Measurements from ENCODE around the gene TMED1. TPM values are rescaled to one million over a fixed set of nuclear protein-coding genes. Genes with fewer than 3 reads are reported as not detected.

TMED1 gene
- total RNA-seq, 1 donor from 2014 or later = 27.0 TPM

DNA sequence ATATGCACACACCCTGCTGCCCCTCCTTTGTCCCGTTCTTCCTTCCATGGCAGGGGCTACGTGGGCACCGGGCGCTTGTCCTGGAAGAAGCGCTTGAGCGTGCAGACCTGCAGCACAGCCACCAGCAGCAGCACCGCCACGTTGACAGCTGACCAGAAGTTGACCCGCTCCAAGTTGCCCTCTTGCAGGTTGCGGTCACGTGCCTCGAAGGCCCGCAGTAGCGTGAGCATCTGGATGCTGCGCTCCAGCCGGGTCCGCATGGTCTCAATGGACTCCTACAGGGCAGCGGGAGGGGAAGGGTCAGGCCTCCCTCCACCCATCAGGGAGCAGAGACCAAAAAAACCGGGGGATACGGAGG is 3.1 kb downstream of the TMED1 start:
- Mint-ChIP-seq H3K36me3 (ENCODE audit: low read depth, unreplicated experiment) (peaks cover 4% of the 10 kb centered on the region), H3K27ac (ENCODE audit: unreplicated experiment) (no peak overlapping the region), H3K27me3 (ENCODE audit: low read depth, unreplicated experiment) (no peaks in the 10 kb centered on the region), H3K9me3 (ENCODE audit: unreplicated experiment) (peaks cover 3% of the 10 kb centered on the region), H3K4me3 (ENCODE audit: unreplicated experiment) (no peak overlapping the region), H3K4me1 (ENCODE audit: low read depth, unreplicated experiment) (peaks cover 3% of the 10 kb centered on the region)
- Histone ChIP-seq H4K20me1 (ENCODE audit: insufficient read depth, low read length) (peaks cover 6% of the 10 kb centered on the region), H3K27me3 (ENCODE audit: insufficient read depth, low read length) (no peaks in the 10 kb centered on the region), H2AFZ (ENCODE audit: low read depth, low read length) (no peak overlapping the region), H3K79me2 (ENCODE audit: insufficient read depth, low read length) (peaks cover 5% of the 10 kb centered on the region), H3K4me3 (ENCODE audit: insufficient read depth, low read depth, low read length) (no peak overlapping the region), H3K27ac (ENCODE audit: low read depth, low read length) (no peak overlapping the region), H3K4me1 (ENCODE audit: insufficient read depth, low read length) (peaks cover 15% of the 10 kb centered on the region), H3K9ac (ENCODE audit: low read length) (no peak overlapping the region), H3K4me2 (ENCODE audit: low read length) (no peak overlapping the region), H3K9me3 (ENCODE audit: insufficient read depth, low read depth, low read length) (peaks cover 8% of the 10 kb centered on the region), H3K36me3 (ENCODE audit: insufficient read depth, low read length) (no peaks in the 10 kb centered on the region)
- FAIRE-seq (no peak), DNase-seq (ENCODE audit: low read depth) (no peak)
- TF ChIP-seq, protein P1, sequence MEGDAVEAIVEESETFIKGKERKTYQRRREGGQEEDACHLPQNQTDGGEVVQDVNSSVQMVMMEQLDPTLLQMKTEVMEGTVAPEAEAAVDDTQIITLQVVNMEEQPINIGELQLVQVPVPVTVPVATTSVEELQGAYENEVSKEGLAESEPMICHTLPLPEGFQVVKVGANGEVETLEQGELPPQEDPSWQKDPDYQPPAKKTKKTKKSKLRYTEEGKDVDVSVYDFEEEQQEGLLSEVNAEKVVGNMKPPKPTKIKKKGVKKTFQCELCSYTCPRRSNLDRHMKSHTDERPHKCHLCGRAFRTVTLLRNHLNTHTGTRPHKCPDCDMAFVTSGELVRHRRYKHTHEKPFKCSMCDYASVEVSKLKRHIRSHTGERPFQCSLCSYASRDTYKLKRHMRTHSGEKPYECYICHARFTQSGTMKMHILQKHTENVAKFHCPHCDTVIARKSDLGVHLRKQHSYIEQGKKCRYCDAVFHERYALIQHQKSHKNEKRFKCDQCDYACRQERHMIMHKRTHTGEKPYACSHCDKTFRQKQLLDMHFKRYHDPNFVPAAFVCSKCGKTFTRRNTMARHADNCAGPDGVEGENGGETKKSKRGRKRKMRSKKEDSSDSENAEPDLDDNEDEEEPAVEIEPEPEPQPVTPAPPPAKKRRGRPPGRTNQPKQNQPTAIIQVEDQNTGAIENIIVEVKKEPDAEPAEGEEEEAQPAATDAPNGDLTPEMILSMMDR (IDR thresholded peaks at IDR 0.05; ENCODE audit: insufficient read depth, low read depth, low read length) = no peak
- no peak for TF ChIP-seq EZH2 (IDR thresholded peaks at IDR 0.05; ENCODE audit: insufficient read depth, low read length)

DNA sequence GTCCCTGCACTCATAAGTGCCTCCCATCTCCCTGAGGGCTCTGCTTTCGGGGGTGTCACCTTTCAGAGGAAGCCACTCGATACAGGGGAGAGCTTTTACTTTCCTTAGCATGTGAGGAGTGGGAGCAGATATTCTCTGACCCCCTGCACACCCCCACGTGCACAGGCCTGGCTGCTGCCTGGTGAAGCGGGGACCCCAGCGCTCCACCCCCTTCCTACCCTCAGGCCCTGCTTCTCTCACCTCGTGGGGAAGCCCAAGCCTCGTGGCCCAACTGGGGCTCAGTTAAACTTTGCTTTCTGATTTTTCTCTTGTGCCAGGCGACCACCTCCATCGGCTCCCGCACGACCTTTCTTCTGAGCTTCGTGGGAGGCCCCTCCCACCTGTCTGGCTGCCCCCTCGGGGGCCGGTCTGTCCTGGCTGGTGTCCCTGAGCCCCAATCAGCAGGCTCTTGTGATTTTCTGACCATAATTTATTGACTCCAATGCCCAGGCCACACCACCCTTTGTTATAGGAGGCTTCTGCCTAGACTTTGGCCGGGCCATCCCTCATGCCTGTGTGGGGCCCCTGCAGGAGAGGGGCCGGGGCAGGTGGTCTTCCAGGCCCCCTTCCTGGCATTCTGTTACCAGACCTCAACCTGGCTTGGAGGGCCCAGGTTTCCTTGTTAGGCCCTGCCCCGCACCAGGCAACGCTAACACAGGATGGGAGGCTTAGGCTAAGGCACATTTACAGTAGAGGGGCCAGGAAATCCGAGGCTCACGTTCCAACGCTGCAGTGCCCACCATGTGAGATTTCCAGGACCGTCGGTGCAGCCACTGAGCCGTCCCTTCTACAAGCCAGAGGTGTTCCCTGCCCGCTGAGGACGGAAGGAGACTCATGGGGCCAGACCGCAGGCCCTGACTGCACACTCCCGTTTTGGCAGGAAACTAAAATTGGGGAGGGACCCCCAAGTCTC is 3.7 kb downstream of the TMED1 start:
- Mint-ChIP-seq H3K27me3 (ENCODE audit: low read depth, unreplicated experiment) (no peaks in the 10 kb centered on the region), H3K4me1 (ENCODE audit: low read depth, unreplicated experiment) (peaks cover 3% of the 10 kb centered on the region), H3K36me3 (ENCODE audit: low read depth, unreplicated experiment) (peaks cover 4% of the 10 kb centered on the region), H3K9me3 (ENCODE audit: unreplicated experiment) (peaks cover 3% of the 10 kb centered on the region), H3K27ac (ENCODE audit: unreplicated experiment) (no peak overlapping the region), H3K4me3 (ENCODE audit: unreplicated experiment) (no peak overlapping the region)
- no peak overlapping the region for H3K27ac ChIP-seq (ENCODE audit: low read depth, low read length)
- FAIRE-seq (no peak), DNase-seq (ENCODE audit: low read depth) (no peak)
- H3K79me2 ChIP-seq (ENCODE audit: insufficient read depth, low read length) = peaks cover 5% of the 10 kb centered on the region
- H3K4me2 ChIP-seq (ENCODE audit: low read length) = no peak overlapping the region
- TF ChIP-seq EZH2 (IDR thresholded peaks at IDR 0.05; ENCODE audit: insufficient read depth, low read length) = no peak
- TF ChIP-seq, protein P1 (IDR thresholded peaks at IDR 0.05; ENCODE audit: insufficient read depth, low read depth, low read length) = no peak
- H2AFZ ChIP-seq (ENCODE audit: low read depth, low read length) = no peak overlapping the region
- peaks cover 15% of the 10 kb centered on the region for H3K4me1 ChIP-seq (ENCODE audit: insufficient read depth, low read length)
- H3K27me3 ChIP-seq (ENCODE audit: insufficient read depth, low read length) = no peaks in the 10 kb centered on the region
- no peaks in the 10 kb centered on the region for H3K36me3 ChIP-seq (ENCODE audit: insufficient read depth, low read length)
- H3K9ac ChIP-seq (ENCODE audit: low read length) = no peak overlapping the region
- no peak overlapping the region for H3K4me3 ChIP-seq (ENCODE audit: insufficient read depth, low read depth, low read length)
- peaks cover 8% of the 10 kb centered on the region for H3K9me3 ChIP-seq (ENCODE audit: insufficient read depth, low read depth, low read length)
- H4K20me1 ChIP-seq (ENCODE audit: insufficient read depth, low read length) = peaks cover 6% of the 10 kb centered on the region

Data from astrocyte (in vitro differentiated cells and primary cell).